Heart left ventricle (tissue), 13 donors: ENCODE data around the gene FASN.

ENCODE experiments used
- CTCF ChIP-seq, 12 donors: fragments of 200-600 bp; sonication (generic) in 4 of 12; IDR thresholded peaks; one replicate each; pipeline versions ENCODE4 v1.5.0 to v1.8.0; 2018 to 2022; ENCODE audit warnings: antibody characterized with exemption in 12 of 12, mild to moderate bottlenecking in 5 of 12
- POLR2A ChIP-seq, 2 donors: fragments of 450-650 bp; IDR thresholded peaks; one replicate each; pipeline ENCODE4 v1.6.1; 2017; ENCODE audit warnings: antibody characterized with exemption in 2 of 2, mild to moderate bottlenecking in 2 of 2, moderate library complexity in 2 of 2
- donor health status: ischemic (EF 13 %, LVEDD 7.1; RV severe dilation, severe dysfunction).
- donor health status: DM: no; HTN: yes; CAD: no.
- donor health status: DM: no; HTN: no; CAD: no.
- donor health status: ischemic (EF 25% LVEDD 6.9; RV normal size, moderate dysfunction).
- donor health status: ischemic (EF 25% LVEDD 5.7; RV mildly dilated, moderate dysfunction).
- donor health status: ischemic (EF 35%, LVEDD 5.7; RV mildly dilated, moderate dysfunction).
- donor health status: nonischemic (EF 11% LVEDD 7.7; RV severe dilation, severe dysfunction).
- donor health status: DM: yes; HTN: yes; CAD: no.
- donor health status: PGD.
- donor health status: ischemic (EF 29% LVEDD 5.4; RV normal size, mild dysfunction).
- donor health status: nonischemic (EF 23%, LVEDD 6.1; RV moderate dilation, normal function).

GRCh38 chr17:82054351-82055022 lies 43.5 kb downstream of the FASN start:
- no peak for TF ChIP-seq CTCF (IDR thresholded peaks at IDR 0.05)
- no peak for TF ChIP-seq POLR2A (IDR thresholded peaks at IDR 0.05)
